CD1c-positive myeloid dendritic cell (primary cell): ENCODE measurements around the gene MED7.
"Not testable (repeated sequence)": the region's sequence is repeated elsewhere in the genome, so short reads cannot be mapped to it uniquely, and the experiment has no call there.

Experiments
- DNase-seq: peaks from one replicate; pipeline ENCODE4 v3.0.0-alpha.2; 2016; ENCODE audit errors: extremely low spot score

The MED7 gene

GRCh38 chr5:157142317-157143126, at the start of gene MED7:
MED7 (minus strand) TSS chr5:157142865; CDS start chr5:157139431, 3,434 bp downstream.
- peak; percentile 99 for DNase-seq

- DNase-seq: no peak
These were observed 46.6 kb upstream of the MED7 start for GRCh38 chr5:157189223-157189622.

- no peak for DNase-seq
These were observed 45.6 kb upstream of the MED7 start for GRCh38 chr5:157188270-157188669.

- DNase-seq: no peak
These were observed 44.5 kb upstream of the MED7 start for GRCh38 chr5:157187046-157187754.

GRCh38 chr5:157186309-157187045, 43.8 kb upstream of the MED7 start:
- no peak for DNase-seq

GRCh38 chr5:157185122-157185521, 42.5 kb upstream of the MED7 start:
- not testable (repeated sequence) for DNase-seq

GRCh38 chr5:157184117-157184670, 41.5 kb upstream of the MED7 start:
- no peak for DNase-seq

GRCh38 chr5:157182143-157182757, 39.6 kb upstream of the MED7 start:
- no peak for DNase-seq

GRCh38 chr5:157180374-157181264, 38.0 kb upstream of the MED7 start, which contains the start of gene ITK:
ITK (plus strand) TSS chr5:157180840; CDS start chr5:157180978, 138 bp downstream.
- DNase-seq: peak; percentile 32

GRCh38 chr5:157178966-157179365, 36.3 kb upstream of the MED7 start:
- DNase-seq: no peak

GRCh38 chr5:157177953-157178352, 35.3 kb upstream of the MED7 start:
- DNase-seq: no peak

- no peak for DNase-seq
These were observed 32.5 kb upstream of the MED7 start for GRCh38 chr5:157175071-157175612.

- no peak for DNase-seq
These were observed 29.7 kb upstream of the MED7 start for GRCh38 chr5:157172403-157172802.

GRCh38 chr5:157168286-157168685, 25.6 kb upstream of the MED7 start:
- DNase-seq: no peak

- no peak for DNase-seq
These were observed 24.6 kb upstream of the MED7 start for GRCh38 chr5:157167214-157167621.

- DNase-seq: no peak
These were observed 23.8 kb upstream of the MED7 start, which contains the start of gene GARIN3 for GRCh38 chr5:157166214-157167213. GARIN3 (minus strand) TSS chr5:157166264; CDS start chr5:157166168, 96 bp downstream.

GRCh38 chr5:157165668-157166067, 23.0 kb upstream of the MED7 start:
- DNase-seq: no peak

GRCh38 chr5:157165261-157165660, 22.6 kb upstream of the MED7 start:
- DNase-seq: no peak

- DNase-seq: no peak
These were observed 21.9 kb upstream of the MED7 start for GRCh38 chr5:157164521-157164920.
